Measurements from ENCODE around the gene GNAZ. TPM values are rescaled to one million over a fixed set of nuclear protein-coding genes. Genes with fewer than 3 reads are reported as not detected.

Gene GNAZ
- total RNA-seq, 5 donors from 2014 or later (not counting 1 experiment from before 2014, with no cell fraction given) = 0.70 to 1.4 (median 1.3) TPM

GRCh38 chr22:23035557-23036277, 34.6 kb upstream of the GNAZ start:
- Histone ChIP-seq H3K27me3 (replicated peaks in 1 of 2; ENCODE audit: control insufficient read depth in 2 of 2, extremely low read depth in 1 of 2, insufficient read depth in 2 of 2, low read length in 1 of 2) (peaks cover 0 to 12% of the 10 kb centered on the region in 2 experiments), H3K4me1 (ENCODE audit: control insufficient read depth in 1 of 2, extremely low read depth in 1 of 2, insufficient read depth in 2 of 2, low read length in 2 of 2) (peaks cover 6 to 8% of the 10 kb centered on the region in 2 experiments), H3K9me3 (no peaks in the 10 kb centered on the region), H3K36me3 (ENCODE audit: control insufficient read depth in 2 of 2, extremely low read depth in 1 of 2, insufficient read depth in 1 of 2, low read length in 1 of 2) (no peaks in the 10 kb centered on the region), H3K27ac (ENCODE audit: low read length) (no peak overlapping the region), H3K4me3 (ENCODE audit: control insufficient read depth in 1 of 2, extremely low read depth in 1 of 2, low read length in 1 of 2) (no peak overlapping the region)
- peak in 1 of 4 experiments; percentile 65 for ATAC-seq (replicated peaks in 1 of 4)
- WGBS (ENCODE audit: insufficient coverage) = 27% methylated on average over 2 of the region's 6 CpGs
- ChIA-PET CTCF (no interaction called here), POLR2A (no interaction called here)
- H3K9me3 Mint-ChIP-seq = no peaks in the 10 kb centered on the region
- H3K36me3 Mint-ChIP-seq = no peaks in the 10 kb centered on the region
- peaks cover 9 to 16% (median 15%) of the 10 kb centered on the region in 3 donors for H3K4me1 Mint-ChIP-seq
- peak in 2 of 35 experiments; percentile 5 to 6 for DNase-seq
- H3K27ac Mint-ChIP-seq = no peak overlapping the region
- H3K4me3 Mint-ChIP-seq = peak overlapping the region in 1 of 3 donors; percentile 52
- H3K27me3 Mint-ChIP-seq = peaks cover 15 to 23% of the 10 kb centered on the region in 2 donors

DNA sequence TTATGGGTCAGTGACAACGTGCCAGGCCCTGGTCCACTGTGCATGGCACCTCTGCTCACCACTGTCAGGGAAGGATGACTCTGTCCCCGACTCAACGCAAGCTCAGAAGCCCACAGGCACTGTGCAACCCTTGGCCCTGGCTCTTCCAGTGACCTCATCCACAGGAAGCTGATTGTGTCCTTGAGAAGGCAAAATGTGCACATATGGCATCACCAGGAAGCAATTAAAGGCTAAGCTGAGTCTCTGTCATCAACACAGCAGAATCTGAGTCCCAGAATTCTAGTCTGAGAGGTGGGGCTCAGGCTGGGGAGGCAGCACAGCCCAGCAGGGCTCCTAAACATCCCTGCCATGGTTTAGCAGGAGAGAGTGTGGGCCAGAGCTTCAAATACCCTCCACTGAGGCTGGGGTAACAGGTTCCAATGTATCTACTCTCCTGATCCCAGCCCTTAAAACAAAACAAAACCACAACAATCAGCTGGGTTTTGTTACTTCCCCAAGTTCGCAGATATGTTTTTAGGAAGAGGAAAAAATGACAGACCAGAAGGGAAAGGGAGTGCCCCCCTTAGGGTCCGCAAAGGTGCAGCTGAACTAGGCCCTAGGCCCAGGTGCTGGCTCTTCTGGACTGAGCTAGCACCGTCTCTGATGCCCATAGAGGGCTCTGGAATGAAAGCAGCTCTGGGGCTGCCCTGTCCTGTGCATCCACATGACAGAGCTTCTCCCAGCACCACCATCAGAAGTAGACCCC, 33.5 kb upstream of the GNAZ start:
- Histone ChIP-seq H3K9me3 (no peaks in the 10 kb centered on the region), H3K4me3 (ENCODE audit: control insufficient read depth in 1 of 2, extremely low read depth in 1 of 2, low read length in 1 of 2) (no peak overlapping the region), H3K27me3 (replicated peaks in 1 of 2; ENCODE audit: control insufficient read depth in 2 of 2, extremely low read depth in 1 of 2, insufficient read depth in 2 of 2, low read length in 1 of 2) (peaks cover 0 to 12% of the 10 kb centered on the region in 2 experiments), H3K27ac (ENCODE audit: low read length) (no peak overlapping the region), H3K36me3 (ENCODE audit: control insufficient read depth in 2 of 2, extremely low read depth in 1 of 2, insufficient read depth in 1 of 2, low read length in 1 of 2) (no peaks in the 10 kb centered on the region), H3K4me1 (ENCODE audit: control insufficient read depth in 1 of 2, extremely low read depth in 1 of 2, insufficient read depth in 2 of 2, low read length in 2 of 2) (peaks cover 6 to 8% of the 10 kb centered on the region in 2 experiments)
- no peaks in the 10 kb centered on the region for H3K9me3 Mint-ChIP-seq
- DNase-seq (no peak), ATAC-seq (replicated peaks in 1 of 4) (no peak)
- ChIA-PET CTCF (no interaction called here), POLR2A (no interaction called here)
- peaks cover 15 to 23% of the 10 kb centered on the region in 2 donors for H3K27me3 Mint-ChIP-seq
- peaks cover 9 to 16% (median 15%) of the 10 kb centered on the region in 3 donors for H3K4me1 Mint-ChIP-seq
- H3K36me3 Mint-ChIP-seq = no peaks in the 10 kb centered on the region
- peak overlapping the region in 1 of 3 donors; percentile 52 for H3K4me3 Mint-ChIP-seq
- peak overlapping the region in 1 of 2 donors; percentile 69 for H3K27ac Mint-ChIP-seq
- 73% methylated on average over 3 of the region's 6 CpGs for WGBS (ENCODE audit: insufficient coverage)

GRCh38 chr22:23037429-23038333, 32.6 kb upstream of the GNAZ start:
- no peak for ATAC-seq (replicated peaks in 1 of 4)
- Mint-ChIP-seq H3K4me1 (peaks cover 9 to 16% (median 15%) of the 10 kb centered on the region in 3 donors), H3K27ac (no peak overlapping the region), H3K4me3 (no peak overlapping the region), H3K27me3 (peaks cover 15 to 23% of the 10 kb centered on the region in 2 donors), H3K9me3 (no peaks in the 10 kb centered on the region), H3K36me3 (no peaks in the 10 kb centered on the region)
- Histone ChIP-seq H3K9me3 (no peaks in the 10 kb centered on the region), H3K27me3 (replicated peaks in 1 of 2; ENCODE audit: control insufficient read depth in 2 of 2, extremely low read depth in 1 of 2, insufficient read depth in 2 of 2, low read length in 1 of 2) (peaks cover 0 to 12% of the 10 kb centered on the region in 2 experiments), H3K4me3 (ENCODE audit: control insufficient read depth in 1 of 2, extremely low read depth in 1 of 2, low read length in 1 of 2) (no peak overlapping the region), H3K4me1 (ENCODE audit: control insufficient read depth in 1 of 2, extremely low read depth in 1 of 2, insufficient read depth in 2 of 2, low read length in 2 of 2) (peaks cover 6 to 8% of the 10 kb centered on the region in 2 experiments), H3K27ac (ENCODE audit: low read length) (no peak overlapping the region), H3K36me3 (ENCODE audit: control insufficient read depth in 2 of 2, extremely low read depth in 1 of 2, insufficient read depth in 1 of 2, low read length in 1 of 2) (no peaks in the 10 kb centered on the region)
- POLR2A ChIA-PET = no interaction called here
- no peak for DNase-seq
- CTCF ChIA-PET = no interaction called here
- WGBS (ENCODE audit: insufficient coverage) = 67% methylated on average over 7 of the region's 8 CpGs

DNA sequence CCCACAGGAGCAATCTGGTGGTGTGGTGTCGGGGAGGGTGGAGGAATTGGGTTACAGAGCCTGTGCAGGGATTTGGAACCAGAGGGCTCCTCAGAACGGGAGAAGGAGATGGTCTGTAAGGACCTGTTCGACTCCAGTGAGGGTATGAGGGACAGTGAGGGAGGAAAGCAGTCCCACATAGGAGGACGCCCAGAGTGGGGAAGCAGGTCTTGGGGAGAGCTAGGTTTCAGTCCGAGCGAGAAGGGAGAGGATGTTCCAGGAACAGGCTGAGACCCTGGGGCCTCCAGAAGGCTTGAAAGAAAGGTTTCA, 32.0 kb upstream of the GNAZ start:
- Histone ChIP-seq H3K36me3 (ENCODE audit: control insufficient read depth in 2 of 2, extremely low read depth in 1 of 2, insufficient read depth in 1 of 2, low read length in 1 of 2) (no peaks in the 10 kb centered on the region), H3K27me3 (replicated peaks in 1 of 2; ENCODE audit: control insufficient read depth in 2 of 2, extremely low read depth in 1 of 2, insufficient read depth in 2 of 2, low read length in 1 of 2) (peaks cover 0 to 12% of the 10 kb centered on the region in 2 experiments), H3K9me3 (no peaks in the 10 kb centered on the region), H3K4me1 (ENCODE audit: control insufficient read depth in 1 of 2, extremely low read depth in 1 of 2, insufficient read depth in 2 of 2, low read length in 2 of 2) (peaks cover 6 to 8% of the 10 kb centered on the region in 2 experiments), H3K27ac (ENCODE audit: low read length) (no peak overlapping the region), H3K4me3 (ENCODE audit: control insufficient read depth in 1 of 2, extremely low read depth in 1 of 2, low read length in 1 of 2) (no peak overlapping the region)
- peaks cover 15 to 22% of the 10 kb centered on the region in 2 donors for H3K27me3 Mint-ChIP-seq
- CTCF ChIA-PET = no interaction called here
- POLR2A ChIA-PET = no interaction called here
- 82% methylated on average over 6 of the region's 6 CpGs for WGBS (ENCODE audit: insufficient coverage)
- H3K9me3 Mint-ChIP-seq = no peaks in the 10 kb centered on the region
- no peak overlapping the region for H3K4me3 Mint-ChIP-seq
- DNase-seq = no peak
- no peak overlapping the region for H3K27ac Mint-ChIP-seq
- no peak for ATAC-seq (replicated peaks in 1 of 4)
- H3K4me1 Mint-ChIP-seq = peaks cover 9 to 16% (median 15%) of the 10 kb centered on the region in 3 donors
- no peaks in the 10 kb centered on the region for H3K36me3 Mint-ChIP-seq

GRCh38 chr22:23038902-23039301, 31.4 kb upstream of the GNAZ start:
- H3K4me3 ChIP-seq (ENCODE audit: control insufficient read depth in 1 of 2, extremely low read depth in 1 of 2, low read length in 1 of 2) = no peak overlapping the region
- CTCF ChIA-PET = no interaction called here
- WGBS (ENCODE audit: insufficient coverage) = 73% methylated on average over 1 of the region's 1 CpG
- Mint-ChIP-seq H3K4me1 (peaks cover 9 to 16% (median 15%) of the 10 kb centered on the region in 3 donors), H3K4me3 (no peak overlapping the region), H3K27ac (no peak overlapping the region), H3K27me3 (peaks cover 15 to 22% of the 10 kb centered on the region in 2 donors), H3K36me3 (no peaks in the 10 kb centered on the region), H3K9me3 (no peaks in the 10 kb centered on the region)
- no peaks in the 10 kb centered on the region for H3K9me3 ChIP-seq
- peaks cover 6 to 8% of the 10 kb centered on the region in 2 experiments for H3K4me1 ChIP-seq (ENCODE audit: control insufficient read depth in 1 of 2, extremely low read depth in 1 of 2, insufficient read depth in 2 of 2, low read length in 2 of 2)
- POLR2A ChIA-PET = no interaction called here
- ATAC-seq (replicated peaks in 1 of 4) = no peak
- no peak overlapping the region for H3K27ac ChIP-seq (ENCODE audit: low read length)
- no peak for DNase-seq
- peaks cover 0 to 12% of the 10 kb centered on the region in 2 experiments for H3K27me3 ChIP-seq (replicated peaks in 1 of 2; ENCODE audit: control insufficient read depth in 2 of 2, extremely low read depth in 1 of 2, insufficient read depth in 2 of 2, low read length in 1 of 2)
- no peaks in the 10 kb centered on the region for H3K36me3 ChIP-seq (ENCODE audit: control insufficient read depth in 2 of 2, extremely low read depth in 1 of 2, insufficient read depth in 1 of 2, low read length in 1 of 2)

GRCh38 chr22:23042179-23042578, 28.1 kb upstream of the GNAZ start:
- H3K27me3 Mint-ChIP-seq = peaks cover 24 to 28% of the 10 kb centered on the region in 2 donors
- no peak overlapping the region for H3K27ac Mint-ChIP-seq
- POLR2A ChIA-PET = no interaction called here
- peaks cover 0 to 12% of the 10 kb centered on the region in 2 experiments for H3K27me3 ChIP-seq (replicated peaks in 1 of 2; ENCODE audit: control insufficient read depth in 2 of 2, extremely low read depth in 1 of 2, insufficient read depth in 2 of 2, low read length in 1 of 2)
- CTCF ChIA-PET = no interaction called here
- H3K27ac ChIP-seq (ENCODE audit: low read length) = no peak overlapping the region
- no peaks in the 10 kb centered on the region for H3K9me3 ChIP-seq
- H3K4me1 Mint-ChIP-seq = peaks cover 0 to 2% (median 0%) of the 10 kb centered on the region in 3 donors
- no peaks in the 10 kb centered on the region for H3K36me3 Mint-ChIP-seq
- H3K4me1 ChIP-seq (ENCODE audit: control insufficient read depth in 1 of 2, extremely low read depth in 1 of 2, insufficient read depth in 2 of 2, low read length in 2 of 2) = peaks cover 0 to under 1% of the 10 kb centered on the region in 2 experiments
- H3K9me3 Mint-ChIP-seq = peaks cover 0 to 5% (median 2%) of the 10 kb centered on the region in 3 donors
- no peak overlapping the region for H3K4me3 Mint-ChIP-seq
- no peak overlapping the region for H3K4me3 ChIP-seq (ENCODE audit: control insufficient read depth in 1 of 2, extremely low read depth in 1 of 2, low read length in 1 of 2)
- no peak for ATAC-seq (replicated peaks in 1 of 4)
- no peak for DNase-seq
- H3K36me3 ChIP-seq (ENCODE audit: control insufficient read depth in 2 of 2, extremely low read depth in 1 of 2, insufficient read depth in 1 of 2, low read length in 1 of 2) = no peaks in the 10 kb centered on the region
- no CpG with 5 or more reads among the region's 3 CpGs for WGBS (ENCODE audit: insufficient coverage)
